Endodermal cell (in vitro differentiated cells): ENCODE data around the gene CCS. TPM values are rescaled to one million over a fixed set of nuclear protein-coding genes. Genes with fewer than 3 reads are reported as not detected.

Source experiments
- DNase-seq: peaks from one replicate; pipeline ENCODE4 v3.0.0-alpha.2; 2017
- H3K27ac ChIP-seq: 2 replicates; pipeline ENCODE4 v1.5.1; 2013; ENCODE audit warnings: mild to moderate bottlenecking, low read depth, low read length, moderate library complexity
- H3K27me3 ChIP-seq: 2 replicates; pipeline ENCODE4 v1.6.1; 2013; ENCODE audit warnings: mild to moderate bottlenecking, low read length, moderate library complexity; ENCODE audit not compliant: insufficient read depth, control insufficient read depth, poor library complexity, severe bottlenecking
- H3K36me3 ChIP-seq: 2 replicates; pipeline ENCODE4 v1.7.0; 2013; ENCODE audit warnings: mild to moderate bottlenecking, low read length, moderate library complexity; ENCODE audit not compliant: control insufficient read depth, insufficient read depth
- H3K4me1 ChIP-seq: one replicate; pipeline ENCODE4 v1.7.0; 2013; ENCODE audit warnings: low read length; ENCODE audit not compliant: control insufficient read depth, insufficient read depth
- H3K4me3 ChIP-seq: 2 replicates; pipeline ENCODE4 v1.5.1; 2013; ENCODE audit warnings: mild to moderate bottlenecking, low read length, moderate library complexity
- H3K9ac ChIP-seq: 2 replicates; pipeline ENCODE4 v1.6.1; 2013; ENCODE audit warnings: mild to moderate bottlenecking, low read length, moderate library complexity; ENCODE audit not compliant: poor library complexity, severe bottlenecking; ENCODE audit errors: extremely low read depth
- H3K9me3 ChIP-seq: 2 replicates; pipeline ENCODE4 v1.6.1; 2013; ENCODE audit warnings: mild to moderate bottlenecking, low read length, moderate library complexity; ENCODE audit not compliant: control insufficient read depth
- H3K27ac Mint-ChIP-seq: 2 replicates; pipeline ENCODE4 v1.8.0; 2020; ENCODE audit warnings: mixed read lengths
- H3K27me3 Mint-ChIP-seq: 2 replicates; pipeline ENCODE4 v1.8.0; 2021; ENCODE audit warnings: mild to moderate bottlenecking, mixed read lengths; ENCODE audit not compliant: insufficient read depth
- H3K36me3 Mint-ChIP-seq: 2 replicates; pipeline ENCODE4 v1.8.0; 2020; ENCODE audit warnings: low read depth, mixed read lengths
- H3K4me1 Mint-ChIP-seq: 2 replicates; pipeline ENCODE4 v1.8.0; 2020; ENCODE audit warnings: mixed read lengths
- H3K4me3 Mint-ChIP-seq: 2 replicates; pipeline ENCODE4 v1.8.0; 2020; ENCODE audit warnings: mild to moderate bottlenecking, moderate library complexity, mixed read lengths
- H3K9me3 Mint-ChIP-seq: 2 replicates; pipeline ENCODE4 v1.8.0; 2020; ENCODE audit warnings: mild to moderate bottlenecking, mixed read lengths
- CTCF ChIP-seq: fragments of 200-600 bp; sonication (generic); conservative IDR thresholded peaks from 2 replicates; pipeline ENCODE4 v1.5.0; 2021; ENCODE audit warnings: antibody characterized with exemption, mild to moderate bottlenecking
- WGBS, 2 experiments: methylation state at CpG; one replicate each; pipeline versions ENCODE4 v1.1.5 to v1.1.7; 2013; ENCODE audit warnings: missing lambda C conversion rate in 2 of 2, mixed read lengths in 1 of 2; ENCODE audit not compliant: insufficient coverage in 1 of 2, insufficient read length in 1 of 2; 5-methylcytosine and 5-hydroxymethylcytosine counted together
- total RNA-seq, 2 donors: library from RNA; stranded (reverse); fragmentation: NEBNext Ultra II Directional in 1 of 2; extraction: Animal tissue kit (Norgen Biotek cat#: 25700) in 1 of 2; gene quantifications; 2 replicates in 1 of 2; 3 replicates in 1 of 2; pipeline ENCODE4 v1.2.1, GENCODE V29; 2021

Gene CCS
- total RNA-seq, 2 donors from 2014 or later, result 62.9 to 64.7 TPM

- H3K9ac ChIP-seq, result no peak overlapping the region
- TF ChIP-seq CTCF, result no peak
- H3K9me3 Mint-ChIP-seq, result peaks cover 9% of the 10 kb centered on the region
- no peak overlapping the region for H3K4me3 Mint-ChIP-seq
- no peaks in the 10 kb centered on the region for H3K9me3 ChIP-seq
- WGBS, 2 experiments, result 90 to 94% methylated on average over 3 to 4 of the region's 4 CpGs
- no peaks in the 10 kb centered on the region for H3K4me1 Mint-ChIP-seq
- no peak overlapping the region for H3K27ac ChIP-seq
- H3K27ac Mint-ChIP-seq, result no peak overlapping the region
- H3K27me3 ChIP-seq, result peaks cover 4% of the 10 kb centered on the region
- no peaks in the 10 kb centered on the region for H3K4me1 ChIP-seq
- no peak for DNase-seq
- H3K36me3 ChIP-seq, result peaks cover 9% of the 10 kb centered on the region
- peaks cover 7% of the 10 kb centered on the region for H3K27me3 Mint-ChIP-seq
- no peak overlapping the region for H3K4me3 ChIP-seq
- peaks cover 28% of the 10 kb centered on the region for H3K36me3 Mint-ChIP-seq
These were observed 17.0 kb downstream of the CCS start for GRCh38 chr11:66609721-66610617.

- WGBS, 2 experiments, result 100% methylated on average over 1 of the region's 1 CpG
These were observed 19.5 kb downstream of the CCS start for GRCh38 chr11:66612458-66612857.

GRCh38 chr11:66614073-66614472 is 21.1 kb downstream of the CCS start:
- no peak overlapping the region for H3K9ac ChIP-seq
- no peak overlapping the region for H3K27ac Mint-ChIP-seq
- H3K4me1 ChIP-seq, result no peaks in the 10 kb centered on the region

More at GRCh38 chr11:66612458-66612857, 19.5 kb downstream of the CCS start:
- Histone ChIP-seq H3K27me3 (peaks cover 4% of the 10 kb centered on the region), H3K4me1 (no peaks in the 10 kb centered on the region), H3K27ac (no peak overlapping the region), H3K4me3 (no peak overlapping the region), H3K36me3 (no peaks in the 10 kb centered on the region), H3K9me3 (no peaks in the 10 kb centered on the region), H3K9ac (no peak overlapping the region)
- no peak for TF ChIP-seq CTCF
- no peak for DNase-seq
- peaks cover 9% of the 10 kb centered on the region for H3K9me3 Mint-ChIP-seq
- H3K4me3 Mint-ChIP-seq, result no peak overlapping the region
- H3K27me3 Mint-ChIP-seq, result peaks cover 7% of the 10 kb centered on the region
- H3K27ac Mint-ChIP-seq, result no peak overlapping the region
- peaks cover 11% of the 10 kb centered on the region for H3K36me3 Mint-ChIP-seq
- H3K4me1 Mint-ChIP-seq, result peaks cover 2% of the 10 kb centered on the region

More at GRCh38 chr11:66614073-66614472, 21.1 kb downstream of the CCS start:
- Histone ChIP-seq H3K4me3 (no peak overlapping the region), H3K27me3 (peaks cover 4% of the 10 kb centered on the region), H3K27ac (no peak overlapping the region), H3K9me3 (no peaks in the 10 kb centered on the region), H3K36me3 (peaks cover 14% of the 10 kb centered on the region)
- 97 to 99% methylated on average over 11 of the region's 13 CpGs for WGBS, 2 experiments
- peaks cover 20% of the 10 kb centered on the region for H3K36me3 Mint-ChIP-seq
- peaks cover 15% of the 10 kb centered on the region for H3K4me1 Mint-ChIP-seq
- no peak for DNase-seq
- H3K4me3 Mint-ChIP-seq, result no peak overlapping the region
- no peak for TF ChIP-seq CTCF
- H3K9me3 Mint-ChIP-seq, result peaks cover 9% of the 10 kb centered on the region
- peaks cover 7% of the 10 kb centered on the region for H3K27me3 Mint-ChIP-seq
